ENCODE measurements around the gene VSIR. TPM values are rescaled to one million over a fixed set of nuclear protein-coding genes. Genes with fewer than 3 reads are reported as not detected.

The VSIR gene
- total RNA-seq, 1 donor from 2014 or later: 83.9 TPM

- DNase-seq (ENCODE audit: low spot score): no peak
Observed at GRCh38 chr10:71782221-71782916, 9.0 kb upstream of the VSIR start.

GRCh38 chr10:71780719-71781118, 7.4 kb upstream of the VSIR start:
- DNase-seq (ENCODE audit: low spot score): no peak

- no peak for DNase-seq (ENCODE audit: low spot score)
Observed at GRCh38 chr10:71780156-71780555, 6.8 kb upstream of the VSIR start.

GRCh38 chr10:71779641-71780040, 6.3 kb upstream of the VSIR start:
- DNase-seq (ENCODE audit: low spot score): no peak

- no peak for DNase-seq (ENCODE audit: low spot score)
Observed at GRCh38 chr10:71778071-71778825, 4.9 kb upstream of the VSIR start.

- DNase-seq (ENCODE audit: low spot score): no peak
Observed at GRCh38 chr10:71777213-71777985, 4.1 kb upstream of the VSIR start.

GRCh38 chr10:71776481-71776925, 3.2 kb upstream of the VSIR start:
- no peak for DNase-seq (ENCODE audit: low spot score)

GRCh38 chr10:71774916-71775702, 1.8 kb upstream of the VSIR start:
- no peak for DNase-seq (ENCODE audit: low spot score)

GRCh38 chr10:71772832-71773220, 494 bp downstream of the VSIR start:
- no peak for DNase-seq (ENCODE audit: low spot score)

- DNase-seq (ENCODE audit: low spot score): peak; percentile 66
Observed at GRCh38 chr10:71771821-71772617, 1.3 kb downstream of the VSIR start.

GRCh38 chr10:71771204-71771603, 2.1 kb downstream of the VSIR start:
- no peak for DNase-seq (ENCODE audit: low spot score)

- DNase-seq (ENCODE audit: low spot score): no peak
Observed at GRCh38 chr10:71770789-71771188, 2.5 kb downstream of the VSIR start.

GRCh38 chr10:71770255-71770654, 3.1 kb downstream of the VSIR start:
- no peak for DNase-seq (ENCODE audit: low spot score)

- no peak for DNase-seq (ENCODE audit: low spot score)
Observed at GRCh38 chr10:71769279-71769823, 4.0 kb downstream of the VSIR start.

GRCh38 chr10:71767420-71768035, 5.8 kb downstream of the VSIR start:
- DNase-seq (ENCODE audit: low spot score): peak; percentile 74

GRCh38 chr10:71766717-71767419, 6.5 kb downstream of the VSIR start:
- DNase-seq (ENCODE audit: low spot score): peak; percentile 88

GRCh38 chr10:71765906-71766716, 7.2 kb downstream of the VSIR start:
- DNase-seq (ENCODE audit: low spot score): no peak

- no peak for DNase-seq (ENCODE audit: low spot score)
Observed at GRCh38 chr10:71765176-71765904, 8.0 kb downstream of the VSIR start.

Data from mucosa of gallbladder (tissue), 1 donor.